Stimulated activated CD4-positive, alpha-beta T cell treated with anti-CD3 and anti-CD28 coated beads, TNF-alpha, amount 100 ng/mL, for 24 hours (primary cell): ENCODE results near the gene GGT5.
"Not testable (repeated sequence)": the region's sequence is repeated elsewhere in the genome, so short reads cannot be mapped to it uniquely, and the experiment has no call there.

Source experiments
- DNase-seq, 3 experiments: peaks; one replicate each; pipeline ENCODE4 v3.0.0-alpha.2; 2020; ENCODE audit warnings: low read depth in 3 of 3

GGT5 gene

DNA sequence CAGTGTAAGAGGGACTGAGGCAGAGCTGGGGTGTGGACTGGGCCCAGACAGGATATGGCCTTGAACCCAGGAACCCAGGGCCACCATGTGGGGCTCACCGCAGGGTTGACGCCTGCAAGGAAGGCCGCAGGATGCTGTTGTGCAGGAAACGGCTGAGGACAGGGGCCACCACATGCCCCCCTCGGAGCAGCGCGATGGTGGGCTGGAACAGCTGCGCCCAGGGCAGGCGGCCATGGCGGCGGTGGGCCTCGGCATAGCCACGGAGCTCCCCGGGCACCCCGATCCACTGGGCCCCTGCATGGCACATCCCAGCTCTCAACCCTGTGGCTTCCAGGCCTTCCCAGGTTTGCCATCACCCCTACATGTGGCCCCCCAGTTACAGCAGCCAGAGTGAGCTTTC lies 12.2 kb downstream of the GGT5 start:
- DNase-seq = no peak

DNA sequence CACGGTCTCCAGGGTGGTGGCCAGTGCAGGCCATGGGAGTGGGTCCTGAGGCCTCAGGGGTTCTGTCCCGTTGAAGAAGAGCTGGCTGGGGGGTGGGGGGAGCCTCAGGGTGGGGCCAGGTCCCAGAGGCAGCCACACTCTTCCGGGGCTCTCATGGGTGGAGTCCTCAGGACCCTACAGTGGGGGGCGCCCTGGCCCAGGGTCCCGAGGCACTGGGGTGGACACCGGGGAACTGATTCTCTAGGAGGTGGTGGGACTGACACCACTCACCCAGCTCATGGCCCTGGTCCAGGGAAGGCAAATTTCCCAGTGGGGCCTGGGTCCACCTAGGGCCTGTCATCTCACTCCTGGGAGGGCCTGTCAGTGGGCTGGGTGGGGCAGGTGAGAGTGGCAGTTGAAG lies 12.8 kb downstream of the GGT5 start:
- no peak for DNase-seq

DNA sequence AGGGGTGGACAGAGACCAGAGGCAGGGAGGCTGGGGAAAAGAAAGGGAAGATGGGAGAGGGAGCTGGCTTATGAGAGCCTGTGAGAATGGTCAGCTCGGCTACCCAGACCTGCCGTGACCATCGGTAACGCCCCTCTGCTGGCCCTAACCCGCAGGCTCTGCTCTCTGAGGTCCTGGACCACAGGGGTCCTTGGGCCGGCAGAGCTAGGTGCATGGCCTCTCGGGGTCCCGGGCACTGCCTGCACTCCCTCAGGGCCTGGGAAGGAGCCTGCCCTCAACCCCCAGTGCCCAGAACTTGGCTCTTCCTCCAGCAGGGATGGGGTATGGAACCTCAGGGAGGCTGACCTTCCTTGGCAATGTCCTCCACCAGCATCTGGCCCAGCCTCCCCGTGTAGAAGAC lies 13.2 kb downstream of the GGT5 start:
- DNase-seq = no peak

DNA sequence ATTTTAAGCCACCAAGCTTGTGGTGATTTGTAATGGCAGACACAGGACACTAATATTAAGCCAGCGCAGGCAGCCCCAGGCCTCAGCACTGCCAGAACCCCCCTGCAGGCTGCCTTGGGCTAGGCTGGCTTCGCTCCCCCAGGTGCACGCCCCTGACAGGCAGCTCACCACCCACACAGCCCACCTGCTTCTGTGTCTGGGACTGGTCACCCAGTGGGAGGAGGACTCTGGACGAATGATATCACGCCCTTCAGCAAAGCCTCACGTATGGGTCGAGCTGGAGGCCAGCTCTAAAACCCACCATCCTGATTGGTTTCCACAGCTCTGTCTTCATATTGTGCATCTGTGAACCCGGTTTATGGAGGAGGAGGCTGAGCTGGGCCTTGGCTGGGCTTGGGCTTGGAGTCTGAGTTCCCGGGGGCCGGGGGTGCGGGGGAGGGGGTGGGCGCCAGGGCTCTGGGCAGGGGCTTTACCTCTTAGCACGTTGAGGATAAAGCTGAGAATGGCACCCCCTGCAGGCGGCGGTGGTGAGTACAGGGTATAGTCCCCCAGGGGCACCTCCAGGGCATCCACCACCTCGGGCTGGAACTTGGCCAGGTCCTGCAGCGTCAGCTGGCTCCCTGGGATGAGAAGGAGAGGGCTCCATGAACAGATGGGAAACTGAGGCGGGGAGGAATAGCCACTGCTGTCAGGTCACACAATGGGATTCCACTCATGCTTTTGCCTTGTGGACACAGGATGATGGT lies 13.8 kb downstream of the GGT5 start:
- peak; percentile 22 to 70 (median 22) for DNase-seq

DNA sequence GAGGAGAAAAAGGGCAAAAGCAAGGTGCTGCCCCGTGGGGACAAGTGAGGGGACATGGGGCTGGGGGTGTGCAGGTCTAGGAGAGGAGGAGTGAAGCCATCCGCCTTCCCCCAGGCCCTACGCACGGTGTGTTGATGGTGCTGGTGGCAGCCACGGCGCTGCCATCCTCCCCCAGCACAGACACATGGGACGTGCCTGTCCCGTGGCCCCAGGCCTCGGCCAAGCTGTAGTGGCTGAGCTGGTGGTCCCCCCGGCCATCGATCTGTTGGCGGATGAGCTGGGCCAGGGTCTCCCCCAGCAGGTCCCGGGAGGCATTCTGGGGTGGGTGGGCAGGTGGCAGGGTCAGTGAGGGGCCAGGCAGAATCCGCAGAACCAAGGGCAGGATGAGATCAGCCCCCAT lies 18.9 kb downstream of the GGT5 start:
- no peak for DNase-seq

DNA sequence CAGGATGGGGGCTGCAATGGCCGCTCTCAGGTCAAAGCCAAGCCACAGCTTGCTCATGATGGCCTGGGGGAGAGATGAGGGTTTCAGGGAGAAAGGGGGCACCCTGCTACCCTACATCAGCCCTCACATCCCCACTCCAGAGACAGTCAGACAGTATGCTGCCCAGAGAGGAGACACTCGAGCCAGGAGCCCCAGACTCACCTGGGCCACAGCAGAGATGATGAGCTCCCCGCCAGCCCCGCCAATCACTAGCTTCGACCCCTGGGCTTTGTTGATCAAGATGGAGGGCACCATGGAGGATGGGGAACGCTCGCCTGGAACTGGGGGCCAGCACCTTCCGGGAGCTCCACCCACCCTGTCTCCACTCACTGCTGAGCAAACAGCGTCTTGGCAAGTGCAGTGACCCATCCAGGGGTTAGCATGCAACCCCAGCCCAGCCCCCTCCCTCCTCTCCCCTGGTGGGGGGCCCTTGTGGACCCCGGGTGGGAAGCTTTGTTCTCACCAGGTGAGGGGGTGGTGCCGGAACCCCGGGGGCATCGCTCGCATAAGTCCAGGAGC lies 19.8 kb downstream of the GGT5 start:
- no peak for DNase-seq

DNA sequence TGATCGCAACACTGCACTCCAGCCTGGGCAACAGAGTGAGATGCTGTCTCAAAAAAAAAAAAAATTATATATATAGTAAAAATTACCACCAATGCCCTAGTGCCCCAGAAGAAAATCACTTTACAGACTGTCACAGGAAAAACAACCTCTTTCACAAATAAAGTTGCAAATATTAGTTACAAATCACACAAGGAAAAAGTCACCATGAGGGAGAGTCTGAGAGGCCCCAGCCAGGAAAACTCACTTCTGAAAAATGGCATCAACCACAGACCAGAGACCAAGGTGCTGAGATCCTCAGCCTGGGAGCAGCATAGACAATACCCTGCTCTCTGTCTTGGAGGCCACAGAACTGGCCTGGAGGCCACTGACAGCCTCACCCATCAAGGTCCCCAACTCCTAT lies 20.4 kb downstream of the GGT5 start:
- DNase-seq = no peak

DNA sequence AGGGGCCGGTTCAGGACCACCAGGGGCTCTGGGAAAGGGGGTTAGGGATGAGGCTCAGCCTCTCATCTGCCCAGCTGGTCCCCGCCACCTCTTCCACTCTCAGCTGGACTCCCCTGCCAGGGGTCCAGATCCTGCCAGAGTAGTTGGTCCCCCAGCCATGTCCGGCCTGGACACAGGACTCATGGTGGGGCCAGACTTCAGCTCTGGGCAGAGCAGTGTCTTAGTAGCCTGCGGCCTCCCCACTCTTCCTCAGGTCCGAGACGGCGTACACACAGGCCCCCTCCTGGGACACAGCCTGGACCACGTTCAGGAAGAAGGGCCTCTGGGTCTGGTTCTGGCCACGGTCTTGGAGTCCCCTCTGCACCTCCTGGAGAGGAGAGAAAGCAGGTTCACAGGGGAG lies 25.1 kb downstream of the GGT5 start:
- DNase-seq = no peak

DNA sequence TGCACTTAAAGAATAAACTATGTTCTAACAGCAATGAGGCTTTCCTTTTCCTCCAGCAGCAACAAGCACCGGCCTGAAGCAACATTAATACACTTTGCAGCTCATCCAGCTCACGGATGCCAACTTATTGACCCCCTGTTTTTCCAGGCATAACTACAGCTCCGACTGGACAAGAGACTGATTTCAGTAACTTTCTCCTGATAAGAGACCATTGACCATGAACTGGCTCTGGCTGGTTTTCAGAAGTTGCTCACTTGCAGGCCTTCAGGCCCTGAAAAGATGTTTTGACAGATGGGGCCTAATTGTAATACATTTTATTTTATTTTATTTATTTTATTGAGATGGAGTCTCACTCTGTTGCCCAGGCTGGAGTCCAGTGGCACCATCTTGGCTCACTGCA lies 27.5 kb downstream of the GGT5 start:
- no peak for DNase-seq

DNA sequence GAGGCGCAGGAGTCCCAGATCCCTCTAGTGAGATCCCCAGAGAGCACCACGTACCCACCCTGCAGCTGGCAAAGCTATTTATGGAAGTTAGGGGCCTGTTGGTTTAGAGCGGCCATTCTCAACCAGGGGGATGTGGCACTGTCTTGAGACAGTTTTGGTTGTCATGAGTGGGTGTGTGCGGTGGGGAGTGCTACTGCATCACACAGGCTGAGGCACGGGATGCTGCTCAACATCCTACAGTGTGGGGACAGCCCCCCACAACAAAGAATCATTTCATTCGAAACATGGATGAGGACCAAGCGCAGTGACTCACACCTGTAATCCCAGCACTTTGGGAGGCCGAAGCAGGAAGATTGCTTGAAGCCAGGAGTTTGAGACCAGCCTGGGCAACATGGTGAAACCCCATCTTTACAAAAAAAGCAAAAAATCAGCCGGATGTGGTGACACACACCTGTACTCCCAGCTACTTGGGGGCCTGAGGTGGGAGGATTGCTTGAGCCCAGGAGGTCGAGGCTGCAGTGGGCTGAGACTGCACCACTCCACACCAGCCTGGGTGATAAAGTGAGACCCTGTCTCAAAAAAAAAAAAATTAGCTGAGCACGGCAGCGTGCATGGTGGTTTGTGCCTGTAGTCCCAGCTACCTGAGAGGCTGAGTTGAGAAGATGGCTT lies 28.2 kb downstream of the GGT5 start:
- DNase-seq = no peak

DNA sequence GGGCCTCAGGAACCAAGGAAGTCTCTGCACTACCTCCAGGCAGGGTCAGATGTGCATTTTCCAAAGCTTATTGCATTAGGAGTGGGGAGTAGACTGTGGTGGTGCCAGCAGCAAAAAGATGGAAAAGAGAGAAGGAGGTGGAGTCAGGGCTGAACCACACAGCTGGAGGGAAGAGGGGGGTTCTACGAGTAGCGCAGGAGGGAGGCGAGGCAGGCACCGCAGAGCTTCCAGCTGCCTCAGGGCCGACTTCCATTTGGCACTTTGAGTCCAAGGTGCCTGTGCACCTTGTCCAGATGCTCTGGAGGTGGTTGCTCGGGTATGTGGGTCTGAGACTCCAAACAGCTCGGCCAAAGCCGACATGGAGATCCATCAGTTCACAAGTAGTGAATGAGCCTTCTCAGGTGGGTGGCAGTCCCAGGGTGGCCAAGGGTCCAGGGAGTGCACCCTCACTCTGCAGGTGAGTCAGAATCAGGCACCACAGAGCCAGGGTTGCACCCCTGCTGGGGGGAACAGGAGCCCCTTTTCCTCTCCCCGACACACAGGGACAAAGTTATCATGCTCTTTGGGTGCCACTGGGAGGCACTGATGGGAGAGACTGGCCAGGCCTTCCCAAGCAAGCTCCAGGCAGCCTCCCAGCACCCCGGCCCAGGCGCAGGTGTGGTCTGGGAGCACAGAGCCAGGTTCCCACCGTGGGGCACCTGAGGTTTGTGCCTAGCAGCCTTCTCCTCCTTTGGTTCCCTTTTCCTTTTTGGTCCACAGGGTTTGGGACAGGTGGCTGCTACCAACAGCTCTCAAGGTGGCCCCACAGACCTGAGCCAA lies 30.2 kb downstream of the GGT5 start:
- DNase-seq = no peak

DNA sequence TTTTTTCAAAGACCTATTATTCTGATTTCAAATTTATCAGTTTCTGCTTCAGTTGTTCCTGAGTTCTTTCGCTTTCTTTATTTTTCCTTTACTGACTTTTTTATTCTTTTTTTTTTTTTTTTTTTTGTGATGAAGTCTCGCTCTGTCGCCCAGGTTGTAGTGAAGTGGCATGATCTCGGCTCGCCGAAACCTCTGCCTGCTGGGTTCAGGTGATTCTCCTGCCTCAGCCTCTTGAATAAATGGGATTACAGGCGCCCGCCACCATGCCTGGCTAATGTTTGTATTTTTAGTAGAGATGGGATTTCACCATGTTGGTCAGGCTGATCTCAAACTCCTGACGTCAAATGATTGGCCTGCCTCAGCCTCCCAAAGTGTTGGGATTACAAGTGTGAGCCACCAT lies 31.8 kb downstream of the GGT5 start:
- not testable (repeated sequence) for DNase-seq

DNA sequence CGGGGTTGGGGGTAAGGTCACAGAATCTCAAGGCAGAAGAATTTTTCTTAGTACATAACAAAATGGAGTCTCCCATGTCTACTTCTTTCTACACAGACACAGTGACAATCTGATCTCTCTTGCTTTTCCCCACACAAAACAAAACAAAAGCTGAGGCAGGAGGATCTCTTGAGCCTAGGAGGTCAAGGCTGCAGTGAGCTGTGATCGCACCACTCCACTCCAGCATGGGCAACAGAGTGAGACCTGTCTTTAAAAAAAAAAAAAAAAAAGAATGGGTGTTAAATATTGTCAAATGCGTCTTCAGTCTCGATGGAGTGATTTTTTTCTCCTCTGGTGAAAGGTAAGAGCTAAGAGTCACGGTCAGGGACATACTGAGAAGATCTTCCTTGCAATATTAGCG lies 33.2 kb downstream of the GGT5 start:
- DNase-seq = not testable (repeated sequence)

DNA sequence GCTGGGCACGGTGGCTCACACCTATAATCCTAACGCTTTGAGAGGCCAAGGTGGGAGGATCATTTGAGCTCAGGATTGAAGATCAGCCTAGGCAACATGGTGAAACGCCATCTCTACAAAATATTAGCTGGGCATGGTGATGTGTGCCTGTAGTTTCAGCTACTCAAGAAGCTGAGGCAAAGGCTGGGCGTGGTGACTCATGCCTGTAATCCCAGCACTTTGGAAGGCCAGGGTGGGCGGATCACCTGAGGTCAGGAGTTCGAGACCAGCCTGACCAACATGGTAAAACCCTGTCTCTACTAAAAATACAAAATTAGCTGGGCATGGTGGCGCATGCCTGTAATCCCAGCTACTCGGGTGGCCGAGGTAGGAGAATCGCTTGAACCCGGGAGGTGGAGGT lies 34.5 kb downstream of the GGT5 start:
- not testable (repeated sequence) for DNase-seq

DNA sequence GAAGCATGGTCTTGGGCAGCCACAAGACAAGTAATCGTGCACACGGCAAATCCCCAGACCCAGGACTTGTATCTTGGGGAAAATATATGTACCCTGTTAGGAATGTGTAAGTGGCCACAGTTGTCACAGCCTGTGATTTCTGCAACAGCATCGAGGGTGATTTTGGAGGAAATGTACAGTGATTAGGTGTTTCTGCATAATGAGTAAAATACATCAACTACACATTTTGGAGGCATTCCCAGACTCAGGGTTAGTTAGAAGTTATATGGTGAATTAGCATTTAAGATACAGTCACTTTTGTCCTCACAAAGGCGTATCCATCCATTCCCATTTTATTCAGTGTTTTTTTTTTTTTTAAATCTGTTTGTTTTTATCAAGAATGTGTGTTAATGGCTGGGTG lies 35.2 kb downstream of the GGT5 start:
- DNase-seq = no peak

DNA sequence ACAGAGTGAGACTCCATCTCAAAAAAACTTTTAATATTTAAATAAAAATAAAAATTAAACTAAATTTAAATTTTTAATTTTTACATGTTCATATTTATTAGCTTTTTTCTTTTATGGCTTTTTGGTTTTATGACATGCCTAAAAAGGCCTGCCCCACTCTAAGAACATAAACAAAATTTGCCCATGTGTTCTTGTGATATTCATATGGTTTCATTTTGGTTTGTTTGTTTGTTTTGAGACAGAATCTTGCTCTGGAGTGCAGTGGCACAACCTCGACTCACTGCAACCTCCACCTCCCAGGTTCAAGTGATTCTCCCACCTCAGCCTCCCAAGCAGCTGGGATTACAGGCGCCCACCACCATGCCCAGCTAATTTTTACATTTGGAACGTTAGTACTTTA lies 35.9 kb downstream of the GGT5 start:
- DNase-seq = no peak

DNA sequence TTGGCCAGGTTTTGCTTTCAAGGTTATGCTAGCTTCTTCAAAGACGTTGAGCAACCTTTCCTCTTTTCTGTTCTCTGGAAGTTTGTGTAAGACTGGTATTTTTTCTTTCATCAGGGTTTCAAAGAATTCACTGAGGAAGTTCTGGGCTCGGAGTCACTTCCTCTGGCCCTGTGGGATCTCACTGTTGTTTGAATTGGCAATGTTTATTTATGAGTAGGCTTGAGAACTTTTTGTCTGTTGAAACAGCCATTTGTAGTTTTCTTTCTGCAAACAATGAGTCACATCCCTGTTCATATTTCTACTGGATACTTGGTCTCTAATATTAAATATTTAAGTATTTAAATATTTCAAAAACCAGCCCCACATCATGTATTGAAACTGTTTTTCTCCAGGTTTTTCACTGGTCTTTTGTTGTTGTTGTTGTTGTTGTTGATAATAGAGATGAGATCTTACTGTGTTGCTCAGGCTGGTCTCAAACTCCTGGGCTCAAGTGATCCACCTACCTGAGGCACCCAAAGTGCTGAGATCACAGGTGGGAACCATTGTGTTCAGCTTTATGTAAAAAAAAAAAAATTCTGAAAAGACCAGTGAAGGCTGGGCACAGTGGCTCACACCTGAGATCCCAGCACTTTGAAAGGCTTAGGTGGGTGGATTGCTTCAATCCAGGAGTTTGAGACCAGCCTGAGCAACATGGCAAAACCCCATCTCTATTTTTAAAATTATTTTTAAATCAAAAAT lies 36.7 kb downstream of the GGT5 start:
- DNase-seq = no peak

DNA sequence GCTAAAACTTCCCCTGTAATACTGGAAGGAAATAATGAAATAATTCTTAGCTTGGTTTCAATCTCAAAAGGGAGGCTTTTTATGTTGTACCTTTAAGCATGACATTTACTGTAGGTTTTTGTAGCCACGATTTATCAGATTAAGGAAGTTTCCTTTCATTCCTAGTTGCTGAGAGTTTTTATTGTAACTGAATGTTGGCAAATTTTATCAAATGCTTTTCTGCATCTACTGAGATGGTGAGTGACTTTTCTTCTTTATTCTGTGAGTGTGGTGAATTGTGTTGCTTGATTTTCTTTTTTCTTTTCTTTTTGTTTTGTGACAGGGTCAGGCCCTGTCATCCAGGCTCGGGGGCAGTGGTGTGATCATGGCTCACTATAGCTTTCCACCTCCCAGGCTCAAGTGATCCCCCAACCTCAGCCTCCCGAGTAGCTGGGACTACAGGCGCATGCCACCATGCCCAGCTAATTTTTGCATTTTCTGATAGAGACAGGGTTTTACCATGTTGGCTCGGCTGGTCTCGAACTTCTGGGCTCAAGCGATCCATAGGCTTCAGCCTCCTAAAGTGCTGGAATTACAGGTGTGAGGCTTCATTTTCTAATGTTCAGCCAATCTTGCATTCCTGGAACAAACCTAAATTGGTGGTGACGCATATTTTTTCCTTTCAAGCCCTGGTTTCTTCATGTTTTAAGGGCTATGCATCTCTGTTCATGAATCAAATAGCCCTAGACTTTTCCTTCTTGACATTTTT lies 37.4 kb downstream of the GGT5 start:
- DNase-seq = no peak

DNA sequence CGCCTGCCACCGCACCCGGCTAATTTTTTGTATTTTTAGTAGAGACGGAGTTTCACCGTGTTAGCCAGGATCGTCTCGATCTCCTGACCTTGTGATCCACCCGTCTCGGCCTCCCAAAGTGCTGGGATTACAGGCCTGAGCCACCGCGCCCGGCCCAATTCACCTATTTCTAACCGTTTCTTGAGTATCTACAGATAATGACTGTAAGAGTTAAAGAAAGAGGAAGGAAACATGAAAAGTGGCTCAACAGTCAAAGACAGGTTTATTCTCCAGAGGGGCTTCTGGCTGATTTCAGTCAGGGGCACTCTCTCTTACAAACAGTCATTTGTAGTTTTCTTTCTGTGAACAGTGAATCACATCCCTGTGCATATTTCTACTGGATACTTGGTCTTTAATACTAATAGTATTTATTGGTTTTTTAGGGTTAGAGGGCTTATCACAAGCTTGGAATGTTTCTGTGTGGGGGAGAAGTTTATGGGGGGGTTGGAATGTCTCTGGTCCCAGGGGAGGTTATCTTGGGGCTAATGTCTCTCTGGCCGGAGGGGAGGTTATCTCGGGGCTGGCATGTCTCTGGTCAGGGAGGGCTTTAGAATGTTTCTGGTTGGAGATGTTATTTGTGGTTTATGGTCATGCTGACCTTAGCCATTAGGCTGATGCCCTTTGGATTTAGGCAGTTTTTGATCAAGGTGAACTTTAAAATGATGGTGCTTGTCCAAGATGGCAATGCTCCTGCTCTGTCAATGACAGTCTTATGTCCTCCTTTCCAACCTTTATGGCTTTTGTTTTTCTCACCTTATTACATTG lies 38.2 kb downstream of the GGT5 start:
- not testable (repeated sequence) for DNase-seq
